Smooth muscle cell (in vitro differentiated cells): Measurements from ENCODE around the gene MPZL1. TPM values are rescaled to one million over a fixed set of nuclear protein-coding genes. Genes with fewer than 3 reads are reported as not detected.
"Not testable (repeated sequence)": the region's sequence is repeated elsewhere in the genome, so short reads cannot be mapped to it uniquely, and the experiment has no call there.

Source experiments
- DNase-seq: peaks from one replicate; lab custom pipeline; 2025; ENCODE audit not compliant: unreplicated experiment; lab: John Stamatoyannopoulos, UW
- H2AFZ ChIP-seq: fragments of 200-600 bp; sonication (generic); 2 replicates; pipeline ENCODE4 v1.6.0; 2016; ENCODE audit warnings: antibody characterized with exemption, low read depth, mild to moderate bottlenecking
- H3F3A ChIP-seq: fragments of 200-600 bp; sonication (generic); 2 replicates; pipeline ENCODE4 v1.6.0; 2017; ENCODE audit warnings: antibody characterized with exemption, low read depth
- H3K27ac ChIP-seq: fragments of 200-600 bp; sonication (generic); 2 replicates; pipeline ENCODE4 v1.5.1; 2016; ENCODE audit warnings: low read depth, mild to moderate bottlenecking
- H3K27me3 ChIP-seq: fragments of 200-600 bp; sonication (generic); 2 replicates; pipeline ENCODE4 v1.6.1; 2016; ENCODE audit warnings: low read depth, mild to moderate bottlenecking
- H3K36me3 ChIP-seq: fragments of 200-600 bp; sonication (generic); 2 replicates; pipeline ENCODE4 v1.5.1; 2016; ENCODE audit warnings: low read depth
- H3K4me1 ChIP-seq: fragments of 200-600 bp; sonication (generic); 2 replicates; pipeline ENCODE4 v1.5.1; 2016; ENCODE audit warnings: low read depth
- H3K4me2 ChIP-seq: fragments of 200-600 bp; sonication (generic); 2 replicates; pipeline ENCODE4 v1.6.0; 2016; ENCODE audit warnings: mild to moderate bottlenecking
- H3K4me3 ChIP-seq: fragments of 200-600 bp; sonication (generic); 2 replicates; pipeline ENCODE4 v1.5.1; 2016; ENCODE audit warnings: mild to moderate bottlenecking
- H3K79me2 ChIP-seq: fragments of 200-600 bp; sonication (generic); 2 replicates; pipeline ENCODE4 v1.6.0; 2016; ENCODE audit warnings: low read depth, mild to moderate bottlenecking
- H3K9ac ChIP-seq: fragments of 200-600 bp; sonication (generic); 2 replicates; pipeline ENCODE4 v1.6.0; 2016; ENCODE audit warnings: low read depth
- H3K9me3 ChIP-seq: fragments of 200-600 bp; sonication (generic); replicated peaks from 2 replicates; pipeline ENCODE4 v1.5.1; 2016; ENCODE audit warnings: low read depth
- H4K20me1 ChIP-seq: fragments of 200-600 bp; sonication (generic); 2 replicates; pipeline ENCODE4 v1.6.0; 2016; ENCODE audit warnings: low read depth
- WGBS: methylation state at CpG from one replicate; pipeline ENCODE4 v1.1.7; 2016; ENCODE audit warnings: low lambda C conversion rate; 5-methylcytosine and 5-hydroxymethylcytosine counted together
- polyA plus RNA-seq: library from polyadenylated mRNA; unstranded; fragments of >200 nt; fragmentation: Nextera tagmentation; extraction: Ambion mirVana; gene quantifications from 2 replicates; pipeline ENCODE4 v1.2.1, GENCODE V29; 2016
- total RNA-seq: library from RNA; depleted of rRNA; stranded (reverse); fragments of >200 nt; gene quantifications from 2 replicates; pipeline ENCODE4 v1.2.3, GENCODE V29; 2014
- TF ChIP-seq, protein P1 (sequence below): fragments of 200-600 bp; sonication (generic); IDR thresholded peaks from 2 replicates; pipeline ENCODE4 v1.5.1; 2017; ENCODE audit warnings: borderline replicate concordance, mild to moderate bottlenecking, antibody characterized with exemption; ENCODE audit not compliant: insufficient read depth, poor library complexity, severe bottlenecking

Gene MPZL1
- total and polyA plus RNA-seq, 2 experiments from 2014 or later: 250 to 276 TPM

DNA sequence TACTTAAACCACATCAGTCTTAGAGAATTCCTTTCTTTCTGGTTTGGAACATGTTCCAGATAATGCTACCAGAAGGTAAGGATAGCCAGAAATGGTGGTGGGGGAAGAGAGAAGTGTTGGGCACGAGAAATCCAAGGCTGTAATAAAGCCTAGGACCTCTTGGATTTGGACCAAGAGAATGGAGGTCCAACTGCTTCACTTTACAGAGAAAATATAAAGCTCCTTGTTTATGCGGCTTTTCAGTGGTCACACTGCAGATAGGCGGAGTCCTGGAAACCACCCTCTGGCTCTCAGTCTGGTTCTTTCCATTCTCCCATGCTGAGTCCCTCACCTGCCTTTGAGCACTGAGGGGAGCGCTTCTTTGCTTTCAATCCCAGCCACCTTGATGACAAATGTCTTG lies 104.3 kb downstream of the MPZL1 start:
- H3K27ac ChIP-seq: no peak overlapping the region
- H3K36me3 ChIP-seq: no peaks in the 10 kb centered on the region
- no peaks in the 10 kb centered on the region for H3K27me3 ChIP-seq
- no peak overlapping the region for H3K9ac ChIP-seq
- 93% methylated on average over 4 of the region's 4 CpGs for WGBS
- no peaks in the 10 kb centered on the region for H3K9me3 ChIP-seq
- H3K4me1 ChIP-seq: no peaks in the 10 kb centered on the region
- no peaks in the 10 kb centered on the region for H3F3A ChIP-seq
- no peak overlapping the region for H3K4me3 ChIP-seq
- H3K79me2 ChIP-seq: no peaks in the 10 kb centered on the region
- no peak overlapping the region for H3K4me2 ChIP-seq
- TF ChIP-seq, protein P1, sequence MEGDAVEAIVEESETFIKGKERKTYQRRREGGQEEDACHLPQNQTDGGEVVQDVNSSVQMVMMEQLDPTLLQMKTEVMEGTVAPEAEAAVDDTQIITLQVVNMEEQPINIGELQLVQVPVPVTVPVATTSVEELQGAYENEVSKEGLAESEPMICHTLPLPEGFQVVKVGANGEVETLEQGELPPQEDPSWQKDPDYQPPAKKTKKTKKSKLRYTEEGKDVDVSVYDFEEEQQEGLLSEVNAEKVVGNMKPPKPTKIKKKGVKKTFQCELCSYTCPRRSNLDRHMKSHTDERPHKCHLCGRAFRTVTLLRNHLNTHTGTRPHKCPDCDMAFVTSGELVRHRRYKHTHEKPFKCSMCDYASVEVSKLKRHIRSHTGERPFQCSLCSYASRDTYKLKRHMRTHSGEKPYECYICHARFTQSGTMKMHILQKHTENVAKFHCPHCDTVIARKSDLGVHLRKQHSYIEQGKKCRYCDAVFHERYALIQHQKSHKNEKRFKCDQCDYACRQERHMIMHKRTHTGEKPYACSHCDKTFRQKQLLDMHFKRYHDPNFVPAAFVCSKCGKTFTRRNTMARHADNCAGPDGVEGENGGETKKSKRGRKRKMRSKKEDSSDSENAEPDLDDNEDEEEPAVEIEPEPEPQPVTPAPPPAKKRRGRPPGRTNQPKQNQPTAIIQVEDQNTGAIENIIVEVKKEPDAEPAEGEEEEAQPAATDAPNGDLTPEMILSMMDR: no peak
- no peak overlapping the region for H2AFZ ChIP-seq
- no peak for DNase-seq
- H4K20me1 ChIP-seq: no peaks in the 10 kb centered on the region

DNA sequence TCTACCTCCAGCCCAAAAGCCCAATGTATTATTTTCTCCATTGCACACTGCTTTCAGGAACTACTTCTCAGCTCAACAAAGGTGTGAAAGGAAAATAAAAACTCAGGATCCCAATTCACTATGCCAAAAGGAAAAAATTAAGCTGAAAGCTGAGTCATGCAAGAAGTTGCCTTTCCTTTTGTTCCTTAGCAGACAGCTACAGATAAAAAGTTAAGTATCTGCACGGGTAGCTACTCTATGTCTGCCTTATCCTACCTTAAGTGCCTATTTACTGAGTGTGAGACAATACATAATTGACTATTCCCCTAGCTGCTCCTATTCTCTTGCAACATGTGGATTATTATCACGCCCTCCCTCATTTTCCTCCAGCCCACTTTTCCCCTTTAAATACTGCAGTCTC lies 108.1 kb downstream of the MPZL1 start:
- H3K9me3 ChIP-seq: no peaks in the 10 kb centered on the region

DNA sequence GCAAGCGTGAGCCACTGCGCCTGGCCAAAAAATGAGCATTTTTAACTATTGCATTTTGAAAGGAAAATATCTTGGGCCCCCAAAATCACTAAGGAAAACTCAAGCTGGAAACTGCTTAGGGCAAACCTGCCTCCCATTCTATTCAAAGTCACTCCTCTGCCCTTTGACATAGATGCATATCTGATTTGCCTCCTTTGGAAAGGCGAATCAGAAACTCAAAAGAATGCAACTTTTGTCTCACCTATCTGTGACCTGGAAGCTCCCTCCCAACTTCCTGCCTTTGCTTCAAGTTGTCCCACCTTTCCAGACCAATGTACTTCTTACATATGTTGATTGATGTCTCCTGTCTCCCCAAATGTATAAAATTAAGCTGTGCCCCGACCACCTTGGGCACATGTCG lies 108.9 kb downstream of the MPZL1 start:
- WGBS: 50% methylated on average over 5 of the region's 5 CpGs
- not testable (repeated sequence) for H3K4me2 ChIP-seq, H3K79me2 ChIP-seq, H2AFZ ChIP-seq, H3K9me3 ChIP-seq, H3K9ac ChIP-seq, H3K4me1 ChIP-seq, DNase-seq, H3K4me3 ChIP-seq, H3K27ac ChIP-seq, H4K20me1 ChIP-seq, H3K27me3 ChIP-seq, H3F3A ChIP-seq, H3K36me3 ChIP-seq

More for the DNA sequence above, 108.1 kb downstream of the MPZL1 start:
- H3K4me2 ChIP-seq: no peak overlapping the region
- no peaks in the 10 kb centered on the region for H3K79me2 ChIP-seq
- H2AFZ ChIP-seq: no peak overlapping the region
- no peak for DNase-seq
- TF ChIP-seq, protein P1: no peak
- H3K27me3 ChIP-seq: no peaks in the 10 kb centered on the region
- no peak overlapping the region for H3K27ac ChIP-seq
- no peak overlapping the region for H3K4me3 ChIP-seq
- H3K36me3 ChIP-seq: no peaks in the 10 kb centered on the region
- H3F3A ChIP-seq: no peaks in the 10 kb centered on the region
- WGBS: 24% methylated on average over 2 of the region's 2 CpGs
- H3K9ac ChIP-seq: no peak overlapping the region
- no peaks in the 10 kb centered on the region for H4K20me1 ChIP-seq
- no peaks in the 10 kb centered on the region for H3K4me1 ChIP-seq

DNA sequence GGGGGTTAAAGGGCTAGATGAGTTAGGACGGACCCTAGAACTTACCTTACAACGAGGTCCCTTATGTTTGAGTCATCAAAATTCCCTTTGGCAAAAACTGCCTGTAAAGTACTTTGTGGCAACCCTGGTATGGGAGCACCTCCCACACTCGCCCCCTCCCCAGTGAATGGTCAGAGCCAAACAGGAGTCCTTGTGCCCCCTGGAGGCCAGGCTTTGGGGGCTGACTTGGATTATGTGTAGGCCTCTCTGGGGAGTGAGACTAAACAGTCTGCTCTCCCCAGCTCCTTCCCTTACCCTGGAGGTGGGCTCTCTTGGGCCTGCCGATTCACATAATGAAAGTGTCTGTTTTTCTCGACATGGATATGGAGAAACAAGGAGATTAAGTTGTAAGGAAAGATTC lies 110.9 kb downstream of the MPZL1 start:
- no peaks in the 10 kb centered on the region for H3K4me1 ChIP-seq
- no peak for DNase-seq
- no peak overlapping the region for H2AFZ ChIP-seq
- no peaks in the 10 kb centered on the region for H3K9me3 ChIP-seq
- no peak overlapping the region for H3K27ac ChIP-seq
- no peak overlapping the region for H3K9ac ChIP-seq
- no peaks in the 10 kb centered on the region for H3K79me2 ChIP-seq
- no peak overlapping the region for H3K4me3 ChIP-seq
- WGBS: 82% methylated on average over 5 of the region's 5 CpGs
- H3K4me2 ChIP-seq: no peak overlapping the region
- TF ChIP-seq, protein P1: no peak
- H3F3A ChIP-seq: no peaks in the 10 kb centered on the region
- no peaks in the 10 kb centered on the region for H4K20me1 ChIP-seq
- no peaks in the 10 kb centered on the region for H3K36me3 ChIP-seq
- H3K27me3 ChIP-seq: no peaks in the 10 kb centered on the region
